GM21619 (cell line): ENCODE data around the gene C19orf73.
"Not testable (repeated sequence)": the region's sequence is repeated elsewhere in the genome, so short reads cannot be mapped to it uniquely, and the experiment has no call there.

Experiments
- ATAC-seq: cut with Tn5 transposase; IDR thresholded peaks from one replicate; pipeline ENCODE4 v1.9.1; 2021; ENCODE audit not compliant: unreplicated experiment

C19orf73 gene

DNA sequence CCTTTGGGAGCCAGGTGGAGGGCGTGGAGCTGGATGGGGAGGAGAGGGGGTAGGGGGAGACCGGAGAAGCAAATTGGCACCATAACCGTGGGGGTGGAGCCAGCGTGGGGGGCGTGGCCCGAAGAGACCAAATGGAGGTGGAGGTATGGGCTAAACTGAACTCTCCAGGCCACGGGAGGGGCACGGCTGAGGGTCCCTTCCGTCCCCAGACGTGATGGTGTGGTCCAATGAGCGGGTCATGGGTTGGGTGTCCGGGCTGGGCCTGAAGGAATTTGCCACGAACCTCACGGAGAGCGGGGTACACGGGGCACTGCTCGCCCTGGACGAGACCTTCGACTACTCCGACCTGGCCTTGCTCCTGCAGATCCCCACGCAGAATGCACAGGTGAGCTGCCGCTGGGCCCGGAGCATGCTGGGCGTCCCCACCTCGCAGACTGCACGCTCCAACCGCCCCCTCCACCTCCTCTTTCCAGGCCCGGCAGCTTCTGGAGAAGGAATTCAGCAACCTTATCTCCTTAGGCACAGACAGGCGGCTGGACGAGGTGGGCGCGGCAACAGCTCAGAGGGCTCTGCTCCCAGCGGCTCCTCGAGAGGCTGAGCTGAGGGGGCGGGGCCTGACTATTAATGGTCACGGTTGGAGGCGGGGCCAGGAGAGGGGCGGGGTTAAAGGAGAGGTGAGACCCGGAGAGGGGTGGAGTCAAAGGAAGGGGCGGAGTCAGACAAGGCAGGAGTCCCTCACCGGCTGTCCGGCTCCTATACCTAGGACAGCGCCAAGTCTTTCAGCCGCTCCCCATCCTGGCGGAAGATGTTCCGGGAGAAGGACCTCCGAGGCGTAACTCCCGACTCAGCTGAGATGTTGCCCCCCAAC is 30.1 kb upstream of the C19orf73 start:
- ATAC-seq = no peak

- no peak for ATAC-seq
Observed at GRCh38 chr19:49148044-49148682, 29.2 kb upstream of the C19orf73 start.

GRCh38 chr19:49146408-49146770 is 27.4 kb upstream of the C19orf73 start:
- not testable (repeated sequence) for ATAC-seq

- no peak for ATAC-seq
Observed at GRCh38 chr19:49145573-49146407, 26.8 kb upstream of the C19orf73 start.

DNA sequence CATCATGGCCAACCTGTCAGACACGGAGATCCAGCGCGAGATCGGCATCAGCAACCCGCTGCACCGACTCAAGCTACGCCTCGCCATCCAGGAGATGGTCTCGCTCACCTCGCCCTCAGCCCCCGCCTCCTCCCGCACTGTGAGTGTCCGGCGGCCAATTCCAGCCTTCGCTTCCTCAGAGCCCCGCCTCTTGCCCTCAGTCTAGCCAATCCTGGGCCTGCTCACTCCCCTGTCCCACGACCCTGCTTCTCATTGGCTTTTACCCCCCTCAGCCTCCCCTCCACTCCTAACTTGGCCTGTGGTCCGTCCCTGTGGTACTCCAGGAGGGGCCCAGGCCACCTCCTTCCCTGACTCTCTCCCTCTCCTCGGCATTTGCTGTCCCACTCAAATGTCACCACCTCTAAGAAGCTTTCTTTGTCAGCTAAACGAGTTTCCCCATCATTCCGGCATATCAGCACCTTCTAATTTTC is 24.0 kb upstream of the C19orf73 start:
- peak; percentile 57 for ATAC-seq

DNA sequence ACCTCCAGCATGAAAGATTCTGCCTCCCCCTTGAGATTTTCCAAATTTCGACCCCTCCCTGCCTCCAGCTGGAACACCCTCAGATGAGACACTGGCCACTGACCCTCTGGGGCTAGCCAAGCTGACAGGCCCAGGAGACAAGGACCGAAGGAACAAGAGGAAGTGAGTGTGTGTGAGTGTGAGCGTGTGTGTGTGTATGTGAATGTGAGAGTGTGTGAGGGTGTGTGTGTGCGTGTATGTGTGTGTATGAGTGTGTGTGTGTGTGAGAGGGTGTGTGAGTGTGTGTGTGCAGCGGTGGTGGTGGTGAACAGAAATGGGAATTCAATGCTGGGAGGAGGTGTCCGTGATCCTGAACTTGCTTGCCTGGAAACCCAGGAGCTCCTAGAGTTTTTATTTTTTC is 22.4 kb upstream of the C19orf73 start:
- no peak for ATAC-seq

GRCh38 chr19:49140951-49141350 is 22.0 kb upstream of the C19orf73 start:
- no peak for ATAC-seq

DNA sequence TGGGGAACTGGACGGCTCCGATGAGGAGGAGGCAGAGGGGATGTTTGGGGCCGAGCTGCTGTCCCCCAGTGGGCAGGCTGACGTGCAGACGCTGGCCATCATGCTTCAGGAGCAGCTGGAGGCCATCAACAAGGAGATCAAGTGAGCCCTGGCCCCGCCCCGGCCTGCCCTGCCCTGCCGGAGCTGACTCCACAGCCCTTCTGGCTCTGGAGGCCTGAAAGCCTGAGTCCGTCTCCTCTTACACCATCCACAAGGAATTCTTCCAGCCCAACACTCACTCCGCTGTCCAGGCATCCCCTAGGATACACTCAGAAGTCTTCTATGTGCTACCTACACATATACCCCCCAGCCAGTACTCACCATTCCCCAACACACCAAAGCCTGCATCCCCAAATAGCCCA is 17.8 kb upstream of the C19orf73 start:
- ATAC-seq = no peak

GRCh38 chr19:49135686-49136085 is 16.7 kb upstream of the C19orf73 start:
- no peak for ATAC-seq

GRCh38 chr19:49133621-49134454 is 14.9 kb upstream of the C19orf73 start:
- ATAC-seq = no peak

- ATAC-seq = no peak
Observed at GRCh38 chr19:49132974-49133609, 14.1 kb upstream of the C19orf73 start.

GRCh38 chr19:49130325-49130724 is 11.4 kb upstream of the C19orf73 start:
- no peak for ATAC-seq

DNA sequence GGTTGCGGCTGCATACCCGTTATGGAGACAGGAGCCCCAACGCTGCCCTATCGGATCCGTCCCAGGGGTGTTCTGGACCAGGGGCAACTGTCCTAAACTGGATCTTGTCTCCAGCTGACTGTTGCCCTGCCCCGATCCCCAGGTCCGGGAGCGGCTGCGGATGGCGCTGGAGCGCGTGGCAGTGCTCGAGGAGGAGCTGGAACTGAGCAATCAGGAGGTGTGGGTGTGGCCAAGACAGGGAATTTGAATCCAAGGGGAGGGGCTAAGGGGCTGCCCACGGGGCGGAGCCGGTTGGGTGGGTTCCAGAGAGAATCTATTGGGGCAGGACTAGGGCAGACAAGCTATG is 10.3 kb upstream of the C19orf73 start:
- ATAC-seq = no peak

- no peak for ATAC-seq
Observed at GRCh38 chr19:49128545-49129237, 9.7 kb upstream of the C19orf73 start.

- ATAC-seq = peak; percentile 84
Observed at GRCh38 chr19:49127674-49128544, 9.0 kb upstream of the C19orf73 start.

- ATAC-seq = not testable (repeated sequence)
Observed at GRCh38 chr19:49127225-49127624, 8.3 kb upstream of the C19orf73 start.

DNA sequence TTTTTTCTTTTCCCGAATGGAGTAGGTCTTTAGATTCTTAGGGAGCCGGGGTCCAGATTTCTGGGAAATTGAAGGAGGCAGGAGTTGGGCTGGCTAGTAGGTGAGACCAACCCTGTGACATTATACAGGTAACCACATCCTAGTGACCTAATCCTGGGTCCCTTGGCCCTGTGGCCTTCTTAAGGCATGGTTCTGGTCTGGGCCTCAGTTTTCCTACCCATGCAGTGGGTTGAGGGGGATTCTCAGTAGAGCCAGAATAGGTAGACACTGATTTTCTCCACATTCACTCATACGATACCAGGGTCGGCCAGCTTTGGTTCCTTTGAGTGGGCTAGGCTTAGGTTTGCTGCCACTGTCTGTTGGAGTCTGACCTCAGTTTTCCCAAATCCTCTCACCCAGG is 7.6 kb upstream of the C19orf73 start:
- ATAC-seq = no peak

DNA sequence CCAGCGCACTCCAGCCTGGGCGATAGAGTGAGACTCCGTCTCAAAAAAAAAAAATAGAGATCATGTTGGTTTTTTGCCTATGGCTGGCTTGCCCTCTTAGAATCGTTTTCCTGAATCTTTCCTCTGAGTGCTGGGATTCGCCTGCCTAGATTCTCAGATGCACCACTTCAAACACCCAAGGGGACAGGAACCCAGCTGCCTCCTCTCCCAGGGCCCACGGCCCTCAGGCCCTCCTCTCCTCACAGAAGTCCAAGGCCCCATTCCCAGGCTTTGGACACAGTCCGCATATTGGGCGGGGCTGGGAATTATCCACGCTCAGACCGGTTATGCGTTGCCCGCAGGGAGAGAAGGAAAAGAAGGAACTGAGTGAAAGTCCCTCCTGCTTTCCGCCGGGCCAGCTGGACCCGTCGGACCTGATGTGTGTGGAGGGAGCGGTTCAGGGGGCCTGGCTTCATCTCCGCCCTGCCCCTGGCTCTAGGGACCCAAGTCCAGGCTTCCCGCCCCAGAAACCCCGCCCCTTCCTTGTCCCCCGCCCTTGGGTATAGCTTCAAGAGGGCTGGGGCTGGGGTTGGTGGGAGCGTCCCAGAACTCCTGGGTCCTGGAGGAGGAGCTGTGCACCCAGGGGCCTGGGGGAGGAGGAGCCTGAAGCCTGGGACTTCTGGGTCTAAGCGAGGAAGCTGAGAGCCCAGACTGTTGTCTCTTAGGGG is 6.2 kb upstream of the C19orf73 start:
- ATAC-seq = no peak
